ENCODE data around the gene HOXC10. TPM values are rescaled to one million over a fixed set of nuclear protein-coding genes. Genes with fewer than 3 reads are reported as not detected.

HOXC10 gene
- total RNA-seq, 1 experiment from 2014 or later = 3.8 TPM

DNA sequence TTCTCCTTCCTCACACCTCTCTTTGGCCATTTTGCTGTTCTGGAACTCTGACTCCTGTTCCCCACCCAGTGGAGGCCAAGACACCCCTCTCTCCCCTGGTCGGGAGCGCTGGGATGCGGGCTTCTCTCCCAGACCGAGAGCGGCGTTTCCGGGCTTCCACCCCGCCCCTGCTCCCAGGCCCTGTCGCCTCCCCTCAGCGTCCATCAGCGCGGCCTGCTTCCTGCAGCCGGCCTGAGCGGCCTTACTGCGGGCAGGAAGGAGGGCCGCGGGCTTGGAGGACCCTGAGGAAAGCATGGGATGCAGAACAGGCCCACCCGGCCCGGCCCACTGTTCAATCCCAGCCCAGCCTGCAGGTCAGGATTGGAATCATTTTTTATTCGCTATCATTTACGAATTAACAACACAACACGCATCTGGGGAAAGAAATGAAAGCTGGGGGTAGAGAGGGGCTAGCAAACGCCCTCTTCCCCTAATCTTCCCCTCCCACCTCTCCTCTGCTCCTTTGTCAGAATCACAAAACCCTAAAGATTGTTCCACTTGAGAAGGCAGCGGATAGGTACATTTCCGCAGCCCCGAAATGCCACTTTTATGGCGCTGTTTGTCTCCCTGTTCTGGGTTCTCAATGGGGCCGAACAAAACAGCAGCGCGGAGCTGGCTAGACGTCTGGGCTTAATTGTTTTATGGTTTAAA is 20.0 kb downstream of the HOXC10 start (continued):
- TF ChIP-seq, protein P1, sequence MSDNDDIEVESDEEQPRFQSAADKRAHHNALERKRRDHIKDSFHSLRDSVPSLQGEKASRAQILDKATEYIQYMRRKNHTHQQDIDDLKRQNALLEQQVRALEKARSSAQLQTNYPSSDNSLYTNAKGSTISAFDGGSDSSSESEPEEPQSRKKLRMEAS (IDR thresholded peaks at IDR 0.05) = no peak
- TF ChIP-seq, protein P2, sequence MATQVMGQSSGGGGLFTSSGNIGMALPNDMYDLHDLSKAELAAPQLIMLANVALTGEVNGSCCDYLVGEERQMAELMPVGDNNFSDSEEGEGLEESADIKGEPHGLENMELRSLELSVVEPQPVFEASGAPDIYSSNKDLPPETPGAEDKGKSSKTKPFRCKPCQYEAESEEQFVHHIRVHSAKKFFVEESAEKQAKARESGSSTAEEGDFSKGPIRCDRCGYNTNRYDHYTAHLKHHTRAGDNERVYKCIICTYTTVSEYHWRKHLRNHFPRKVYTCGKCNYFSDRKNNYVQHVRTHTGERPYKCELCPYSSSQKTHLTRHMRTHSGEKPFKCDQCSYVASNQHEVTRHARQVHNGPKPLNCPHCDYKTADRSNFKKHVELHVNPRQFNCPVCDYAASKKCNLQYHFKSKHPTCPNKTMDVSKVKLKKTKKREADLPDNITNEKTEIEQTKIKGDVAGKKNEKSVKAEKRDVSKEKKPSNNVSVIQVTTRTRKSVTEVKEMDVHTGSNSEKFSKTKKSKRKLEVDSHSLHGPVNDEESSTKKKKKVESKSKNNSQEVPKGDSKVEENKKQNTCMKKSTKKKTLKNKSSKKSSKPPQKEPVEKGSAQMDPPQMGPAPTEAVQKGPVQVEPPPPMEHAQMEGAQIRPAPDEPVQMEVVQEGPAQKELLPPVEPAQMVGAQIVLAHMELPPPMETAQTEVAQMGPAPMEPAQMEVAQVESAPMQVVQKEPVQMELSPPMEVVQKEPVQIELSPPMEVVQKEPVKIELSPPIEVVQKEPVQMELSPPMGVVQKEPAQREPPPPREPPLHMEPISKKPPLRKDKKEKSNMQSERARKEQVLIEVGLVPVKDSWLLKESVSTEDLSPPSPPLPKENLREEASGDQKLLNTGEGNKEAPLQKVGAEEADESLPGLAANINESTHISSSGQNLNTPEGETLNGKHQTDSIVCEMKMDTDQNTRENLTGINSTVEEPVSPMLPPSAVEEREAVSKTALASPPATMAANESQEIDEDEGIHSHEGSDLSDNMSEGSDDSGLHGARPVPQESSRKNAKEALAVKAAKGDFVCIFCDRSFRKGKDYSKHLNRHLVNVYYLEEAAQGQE (IDR thresholded peaks at IDR 0.05; ENCODE audit: low read depth) = no peak
- no peak for TF ChIP-seq SIN3A (IDR thresholded peaks at IDR 0.05; ENCODE audit: low read depth)
- TF ChIP-seq, protein P3, sequence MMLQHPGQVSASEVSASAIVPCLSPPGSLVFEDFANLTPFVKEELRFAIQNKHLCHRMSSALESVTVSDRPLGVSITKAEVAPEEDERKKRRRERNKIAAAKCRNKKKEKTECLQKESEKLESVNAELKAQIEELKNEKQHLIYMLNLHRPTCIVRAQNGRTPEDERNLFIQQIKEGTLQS (IDR thresholded peaks at IDR 0.05) = no peak
- no peak for TF ChIP-seq EZH2phosphoT487 (IDR thresholded peaks at IDR 0.05; ENCODE audit: borderline replicate concordance)

DNA sequence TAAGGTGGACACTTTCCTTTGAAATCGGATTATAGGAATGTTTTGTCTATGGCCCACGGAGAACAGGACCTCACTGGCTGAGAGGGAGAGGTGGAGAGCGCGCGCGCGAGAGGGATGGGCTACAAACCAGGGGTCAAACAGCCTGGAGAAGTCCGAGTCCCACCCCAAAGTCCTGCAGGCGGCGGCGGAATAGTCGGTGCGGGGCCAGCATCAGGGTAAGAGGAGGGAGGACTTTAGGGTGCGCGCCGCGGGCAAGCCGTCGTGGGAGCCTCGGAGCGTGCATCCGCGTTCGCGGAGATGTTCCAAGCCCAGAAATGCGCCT is 20.5 kb downstream of the HOXC10 start:
- CTCF ChIA-PET = interaction anchor here (0.6 to 3.5 kb wide), 21 partner anchors 10 to 363 kb away, joined by 3 to 68 read pairs (median 4); partner anchors contain the start of genes CBX5, HNRNPA1, HOXC10 and HOXC5
- Histone ChIP-seq H3K79me2 (ENCODE audit: insufficient read depth, low read length) (peaks cover 12% of the 10 kb centered on the region), H3K27me3 (ENCODE audit: insufficient read depth, low read length) (no peaks in the 10 kb centered on the region), H3K9me2 (ENCODE audit: insufficient read depth) (no peaks in the 10 kb centered on the region), H3K4me2 (ENCODE audit: low read length) (no peak overlapping the region), H3K9me3 (ENCODE audit: control insufficient read depth in 1 of 2, insufficient read depth in 1 of 2, low read depth in 1 of 2, low read length in 2 of 2) (no peaks in the 10 kb centered on the region), H3K9ac (ENCODE audit: low read length) (no peak overlapping the region), H3K36me3 (ENCODE audit: control insufficient read depth in 1 of 2, insufficient read depth in 2 of 2, low read length in 2 of 2) (peaks cover 0 to 6% of the 10 kb centered on the region in 2 experiments; a peak in 1 of 4 replicates), H3K4me1 (ENCODE audit: control insufficient read depth in 1 of 2, insufficient read depth in 2 of 2, low read length in 2 of 2) (peaks cover 5 to 18% of the 10 kb centered on the region in 2 experiments), H3K27ac (ENCODE audit: low read depth, low read length) (no peak overlapping the region), H2AFZ (ENCODE audit: low read depth, low read length, poor library complexity, severe bottlenecking) (no peak overlapping the region), H4K20me1 (ENCODE audit: insufficient read depth) (no peaks in the 10 kb centered on the region), H3K4me3 (replicated peaks in 1 of 2; ENCODE audit: low read depth in 1 of 2, low read length in 2 of 2) (no peak overlapping the region)
- ATAC-seq (no peak), DNase-seq (ENCODE audit: low read depth, low spot score) (no peak)
- intact Hi-C loops (cut with micrococcal nuclease) = no loop called here
- TF ChIP-seq, protein P4, sequence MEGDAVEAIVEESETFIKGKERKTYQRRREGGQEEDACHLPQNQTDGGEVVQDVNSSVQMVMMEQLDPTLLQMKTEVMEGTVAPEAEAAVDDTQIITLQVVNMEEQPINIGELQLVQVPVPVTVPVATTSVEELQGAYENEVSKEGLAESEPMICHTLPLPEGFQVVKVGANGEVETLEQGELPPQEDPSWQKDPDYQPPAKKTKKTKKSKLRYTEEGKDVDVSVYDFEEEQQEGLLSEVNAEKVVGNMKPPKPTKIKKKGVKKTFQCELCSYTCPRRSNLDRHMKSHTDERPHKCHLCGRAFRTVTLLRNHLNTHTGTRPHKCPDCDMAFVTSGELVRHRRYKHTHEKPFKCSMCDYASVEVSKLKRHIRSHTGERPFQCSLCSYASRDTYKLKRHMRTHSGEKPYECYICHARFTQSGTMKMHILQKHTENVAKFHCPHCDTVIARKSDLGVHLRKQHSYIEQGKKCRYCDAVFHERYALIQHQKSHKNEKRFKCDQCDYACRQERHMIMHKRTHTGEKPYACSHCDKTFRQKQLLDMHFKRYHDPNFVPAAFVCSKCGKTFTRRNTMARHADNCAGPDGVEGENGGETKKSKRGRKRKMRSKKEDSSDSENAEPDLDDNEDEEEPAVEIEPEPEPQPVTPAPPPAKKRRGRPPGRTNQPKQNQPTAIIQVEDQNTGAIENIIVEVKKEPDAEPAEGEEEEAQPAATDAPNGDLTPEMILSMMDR (IDR thresholded peaks at IDR 0.05 in 2 of 3, conservative IDR thresholded peaks at IDR 0.05 in 1 of 3; ENCODE audit: borderline replicate concordance in 1 of 3, insufficient read depth in 1 of 3, low read depth in 2 of 3, low read length in 2 of 3) = no peak
- TF ChIP-seq FOSL1 (IDR thresholded peaks at IDR 0.05; ENCODE audit: low read depth) (no peak), JUND (IDR thresholded peaks at IDR 0.05) (no peak), YY1 (IDR thresholded peaks at IDR 0.05; ENCODE audit: extremely low read depth, insufficient replicate concordance, low read depth, low read length) (no peak), CBX3 (IDR thresholded peaks at IDR 0.05; ENCODE audit: low read depth) (no peak), EZH2phosphoT487 (IDR thresholded peaks at IDR 0.05; ENCODE audit: borderline replicate concordance) (no peak), ZFX (IDR thresholded peaks at IDR 0.05) (no peak), POLR2A (IDR thresholded peaks at IDR 0.05; ENCODE audit: borderline replicate concordance, extremely low read depth, insufficient read depth, insufficient read length) (no peak)
- TF ChIP-seq, protein P5, sequence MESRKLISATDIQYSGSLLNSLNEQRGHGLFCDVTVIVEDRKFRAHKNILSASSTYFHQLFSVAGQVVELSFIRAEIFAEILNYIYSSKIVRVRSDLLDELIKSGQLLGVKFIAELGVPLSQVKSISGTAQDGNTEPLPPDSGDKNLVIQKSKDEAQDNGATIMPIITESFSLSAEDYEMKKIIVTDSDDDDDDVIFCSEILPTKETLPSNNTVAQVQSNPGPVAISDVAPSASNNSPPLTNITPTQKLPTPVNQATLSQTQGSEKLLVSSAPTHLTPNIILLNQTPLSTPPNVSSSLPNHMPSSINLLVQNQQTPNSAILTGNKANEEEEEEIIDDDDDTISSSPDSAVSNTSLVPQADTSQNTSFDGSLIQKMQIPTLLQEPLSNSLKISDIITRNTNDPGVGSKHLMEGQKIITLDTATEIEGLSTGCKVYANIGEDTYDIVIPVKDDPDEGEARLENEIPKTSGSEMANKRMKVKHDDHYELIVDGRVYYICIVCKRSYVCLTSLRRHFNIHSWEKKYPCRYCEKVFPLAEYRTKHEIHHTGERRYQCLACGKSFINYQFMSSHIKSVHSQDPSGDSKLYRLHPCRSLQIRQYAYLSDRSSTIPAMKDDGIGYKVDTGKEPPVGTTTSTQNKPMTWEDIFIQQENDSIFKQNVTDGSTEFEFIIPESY (IDR thresholded peaks at IDR 0.05; ENCODE audit: extremely low read depth, insufficient replicate concordance, low read length) = no peak
- POLR2A ChIA-PET = interaction anchor here (0.7 kb wide), 1 partner anchor 12 kb away, joined by 4 read pairs; no protein-coding TSS in a partner anchor
- RAD21 ChIA-PET (ENCODE audit: low non-redundant PET in 1 of 2, low total read pairs in 2 of 2, uncharacterized antibody in 2 of 2, unreplicated experiment in 2 of 2) = interaction anchor here (0.8 to 2.3 kb wide), 6 partner anchors 9 to 202 kb away, joined by 3 to 18 read pairs (median 6); no protein-coding TSS in a partner anchor
- BruUV-seq (replicated peaks) = no TSS peak
